Stimulated activated CD4-positive, alpha-beta T cell treated with anti-CD3 and anti-CD28 coated beads, Interleukin-4, amount 100 ng/mL, for 1 hour (primary cell): ENCODE measurements around the gene IGFBP5.

Experiments used
- DNase-seq: peaks from one replicate; pipeline ENCODE4 v3.0.0-alpha.2; 2020

IGFBP5 gene, protein sequence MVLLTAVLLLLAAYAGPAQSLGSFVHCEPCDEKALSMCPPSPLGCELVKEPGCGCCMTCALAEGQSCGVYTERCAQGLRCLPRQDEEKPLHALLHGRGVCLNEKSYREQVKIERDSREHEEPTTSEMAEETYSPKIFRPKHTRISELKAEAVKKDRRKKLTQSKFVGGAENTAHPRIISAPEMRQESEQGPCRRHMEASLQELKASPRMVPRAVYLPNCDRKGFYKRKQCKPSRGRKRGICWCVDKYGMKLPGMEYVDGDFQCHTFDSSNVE

DNA sequence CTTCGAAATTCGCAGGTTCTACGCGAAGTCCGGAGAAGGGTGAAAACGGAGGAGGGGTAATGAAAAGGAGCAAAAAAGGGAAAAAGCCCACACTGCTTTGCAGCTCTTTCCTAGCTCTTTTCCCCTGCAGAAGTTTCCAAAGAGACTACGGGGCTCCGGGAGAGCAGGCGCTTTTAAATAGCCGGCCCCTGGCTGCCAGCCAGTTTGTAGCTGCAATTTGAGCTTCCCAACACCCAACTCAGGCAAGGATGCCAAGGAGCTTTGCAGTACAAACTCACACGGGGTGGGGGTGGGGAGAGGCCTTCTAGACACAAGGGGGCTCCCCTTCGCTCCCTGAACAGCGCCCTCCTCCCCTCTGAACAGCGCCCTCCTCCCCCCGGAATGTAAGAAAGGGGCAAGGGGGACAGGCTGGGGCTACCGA, at the start of gene IGFBP5:
Gene IGFBP5, minus strand, starts transcription at position 149 of the 421 bp plus-strand sequence. CDS start 774 bp downstream, outside the sequence.
- no peak for DNase-seq

DNA sequence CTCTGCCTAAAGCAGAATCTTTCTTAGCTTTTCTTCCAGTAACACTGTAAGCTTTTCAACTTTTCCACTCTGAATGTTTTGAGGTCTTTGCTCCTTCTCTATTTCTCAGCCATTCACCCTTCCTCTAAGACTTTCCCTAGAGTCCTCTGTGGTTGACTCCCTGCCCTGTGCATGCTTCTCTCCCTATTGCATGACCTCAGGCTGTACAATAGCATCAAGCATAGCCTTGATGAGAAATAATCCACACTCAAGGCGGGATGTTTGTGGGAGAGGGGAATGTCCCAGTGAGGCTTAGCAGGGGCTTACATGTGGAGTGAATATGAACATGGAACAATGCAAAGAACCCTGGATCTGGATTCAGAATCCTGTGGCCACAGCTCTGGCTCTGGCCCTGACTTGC, 48.4 kb upstream of the IGFBP5 start:
- no peak for DNase-seq

DNA sequence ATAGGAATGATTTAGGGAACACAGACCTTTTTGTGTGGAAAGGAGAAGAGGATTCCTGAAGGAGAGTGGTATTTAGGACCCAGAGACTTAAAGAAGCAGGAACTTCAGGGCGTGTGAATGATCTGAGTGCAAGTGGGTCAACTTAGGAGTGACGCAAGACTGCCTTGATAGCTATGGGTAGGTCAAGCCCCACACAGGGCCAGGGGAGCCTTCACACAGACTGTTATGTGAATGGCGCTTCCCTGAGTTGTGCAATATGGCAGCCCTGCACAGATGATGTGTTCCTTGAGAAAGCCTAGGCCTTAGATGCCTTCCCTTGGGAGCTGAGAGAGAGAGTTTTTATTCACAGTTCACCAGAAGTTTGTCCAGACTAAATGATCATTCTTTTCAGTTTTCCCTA, 47.1 kb upstream of the IGFBP5 start:
- DNase-seq: no peak

DNA sequence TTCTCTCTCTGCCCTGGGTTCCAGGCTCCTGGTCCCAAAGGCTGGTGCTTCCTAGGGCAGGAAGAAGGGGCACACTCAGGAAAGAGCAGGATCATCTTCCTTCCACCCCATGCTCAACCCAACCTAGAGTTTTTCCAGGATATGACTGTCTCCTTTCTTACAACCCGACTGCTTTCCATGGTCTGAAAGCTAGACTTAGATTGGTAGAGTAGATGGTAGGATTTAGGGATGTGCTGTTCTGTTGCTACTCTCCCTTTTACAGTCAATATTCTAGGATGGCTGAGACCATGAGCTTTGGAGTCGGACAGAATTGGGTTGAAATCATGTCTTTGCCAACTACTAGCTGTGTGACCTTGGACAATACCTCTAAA, 45.9 kb upstream of the IGFBP5 start:
- DNase-seq: no peak

DNA sequence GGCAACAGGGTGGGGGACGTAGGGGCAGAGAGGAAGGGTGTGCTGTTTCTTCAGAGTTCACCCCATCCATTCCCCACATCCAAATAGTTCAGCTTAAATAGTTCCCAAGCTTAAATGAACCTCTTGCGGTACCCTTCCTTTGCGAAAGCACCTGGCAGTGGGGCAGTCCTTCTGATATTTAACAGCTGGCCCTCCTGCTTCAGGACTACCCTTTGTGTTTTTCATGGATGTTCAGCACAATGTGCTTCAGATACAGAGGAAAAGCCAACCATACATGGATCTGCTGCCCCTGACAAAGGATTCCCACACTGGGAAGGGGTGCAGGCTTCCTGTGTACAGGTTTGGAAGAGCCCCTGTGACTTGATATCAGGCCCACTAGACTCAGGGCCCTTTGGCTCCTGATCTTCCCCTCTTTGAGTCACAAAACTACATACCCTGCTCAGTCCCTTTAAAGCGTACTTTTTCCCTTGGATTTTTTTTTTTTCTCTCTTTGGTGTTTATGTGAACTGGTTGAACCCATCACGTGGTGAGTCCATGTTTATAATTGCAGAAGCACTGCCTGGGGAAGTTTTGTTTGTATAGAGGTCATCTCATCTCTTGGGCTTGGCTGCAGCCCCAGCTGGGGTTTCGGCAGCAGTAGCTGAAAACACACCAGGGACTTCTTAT, 45.3 kb upstream of the IGFBP5 start:
- no peak for DNase-seq

DNA sequence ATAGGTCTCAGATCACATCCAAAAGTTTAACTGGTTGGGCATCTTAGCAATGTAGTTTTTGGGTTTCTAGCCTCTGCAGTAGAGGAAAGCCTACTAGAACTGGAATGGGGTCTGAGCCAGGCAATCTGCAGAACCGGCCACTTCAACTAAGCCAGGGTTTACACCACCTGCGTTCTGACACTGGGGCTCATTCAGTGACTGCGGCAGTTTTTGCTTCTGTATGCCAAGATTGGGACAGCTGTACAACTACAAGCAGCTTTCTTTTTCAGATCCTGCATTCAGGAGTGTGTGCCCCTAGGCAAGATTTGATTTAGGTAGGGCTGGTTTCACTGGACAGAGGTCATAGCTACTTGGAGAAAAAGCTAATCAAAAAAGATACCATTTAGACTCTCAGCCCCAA, 43.7 kb upstream of the IGFBP5 start:
- no peak for DNase-seq

DNA sequence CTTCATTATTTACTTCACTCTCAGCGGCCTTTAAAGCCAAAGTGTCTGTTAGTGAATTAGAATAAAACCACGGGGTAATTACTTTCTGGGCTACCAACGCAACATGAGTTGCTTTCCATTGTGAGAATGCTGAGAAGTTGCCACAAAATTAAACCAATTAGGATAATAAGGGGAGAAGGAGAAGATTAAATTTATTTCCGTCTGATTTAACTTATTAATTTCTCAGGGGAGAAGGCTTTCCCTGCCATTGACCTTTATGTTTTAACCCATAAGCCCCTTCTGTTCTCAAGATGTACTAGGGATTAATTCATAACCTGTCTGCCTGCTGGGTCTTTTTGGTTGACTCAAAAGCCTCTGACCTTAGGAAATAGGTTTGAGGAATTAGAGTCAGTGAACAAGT, 42.3 kb upstream of the IGFBP5 start:
- DNase-seq: no peak

DNA sequence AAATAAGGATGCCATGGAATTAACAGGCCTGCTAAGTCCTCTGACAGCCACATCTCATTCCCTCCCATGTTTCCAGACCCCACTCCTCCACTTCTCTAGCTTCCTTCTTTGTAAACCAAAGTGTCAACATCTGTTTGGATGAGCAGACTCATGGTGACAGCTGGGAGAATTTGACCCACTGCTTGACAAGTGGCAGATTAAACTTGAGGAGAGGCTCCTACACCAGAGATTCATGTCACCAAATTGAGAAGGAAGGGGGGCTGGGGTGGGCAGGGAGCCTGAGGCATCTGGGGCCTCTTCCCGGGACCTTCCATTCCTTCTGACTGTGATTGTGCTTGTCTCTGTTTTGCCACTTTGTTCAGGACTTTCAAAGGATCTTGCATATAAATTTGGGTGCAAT, 41.0 kb upstream of the IGFBP5 start:
- DNase-seq: no peak

DNA sequence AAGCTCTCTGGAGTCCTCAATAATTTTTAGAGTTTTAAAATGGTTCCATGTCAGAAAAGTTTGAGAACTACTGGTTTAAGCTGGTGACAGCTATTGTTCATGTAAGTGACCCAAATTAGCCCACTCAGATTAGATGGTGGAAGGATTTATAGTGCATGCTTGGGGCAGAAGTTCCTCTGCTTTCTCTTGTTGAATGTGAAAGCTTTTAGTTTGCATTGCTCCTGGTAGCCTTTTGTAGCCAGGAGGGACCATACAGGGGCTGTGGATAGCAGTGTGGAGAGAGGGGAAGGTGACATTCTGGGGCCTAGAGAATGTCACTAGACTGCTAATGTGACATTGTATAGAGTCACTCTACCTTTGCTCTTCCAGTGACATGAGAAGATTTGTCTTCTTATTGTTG, 40.3 kb upstream of the IGFBP5 start:
- DNase-seq: no peak

DNA sequence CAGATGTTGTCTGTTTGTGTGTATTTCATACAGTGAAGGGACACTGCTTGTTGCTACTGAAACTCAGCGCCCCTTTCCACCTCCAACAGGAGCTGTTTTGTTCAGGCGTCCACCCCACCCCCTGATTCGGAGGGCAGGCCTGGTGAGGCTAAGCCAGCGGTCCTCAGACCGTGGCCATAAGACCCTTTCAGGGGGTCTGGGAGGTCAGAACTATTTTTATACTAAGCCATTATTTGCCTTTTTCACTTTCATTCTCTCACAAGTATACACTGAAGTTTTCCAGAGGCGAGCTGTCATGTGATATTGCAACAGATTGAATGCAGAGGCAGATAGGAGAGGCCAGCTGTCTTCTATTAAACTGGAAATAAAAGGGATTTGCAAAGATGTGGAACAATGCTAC, 39.7 kb upstream of the IGFBP5 start:
- no peak for DNase-seq

DNA sequence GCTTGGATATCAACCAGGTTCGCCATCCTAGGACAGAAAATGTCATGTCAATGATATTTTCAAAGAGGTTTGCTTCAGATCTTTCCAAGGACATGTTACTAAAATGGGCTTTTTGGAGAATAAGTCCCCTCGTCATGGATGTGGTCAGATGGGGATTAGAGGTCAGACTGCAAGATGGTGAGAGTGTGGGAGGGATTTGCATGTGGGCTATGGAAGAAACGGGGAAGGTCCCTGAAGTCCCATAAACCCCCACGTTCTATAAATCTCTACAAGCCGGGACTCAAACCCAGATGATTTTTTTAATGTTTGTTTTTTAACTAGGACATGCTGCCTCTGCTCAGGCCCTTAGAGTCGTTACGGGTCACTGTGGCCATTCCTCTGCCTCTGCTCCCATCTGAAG, 37.7 kb upstream of the IGFBP5 start:
- no peak for DNase-seq

DNA sequence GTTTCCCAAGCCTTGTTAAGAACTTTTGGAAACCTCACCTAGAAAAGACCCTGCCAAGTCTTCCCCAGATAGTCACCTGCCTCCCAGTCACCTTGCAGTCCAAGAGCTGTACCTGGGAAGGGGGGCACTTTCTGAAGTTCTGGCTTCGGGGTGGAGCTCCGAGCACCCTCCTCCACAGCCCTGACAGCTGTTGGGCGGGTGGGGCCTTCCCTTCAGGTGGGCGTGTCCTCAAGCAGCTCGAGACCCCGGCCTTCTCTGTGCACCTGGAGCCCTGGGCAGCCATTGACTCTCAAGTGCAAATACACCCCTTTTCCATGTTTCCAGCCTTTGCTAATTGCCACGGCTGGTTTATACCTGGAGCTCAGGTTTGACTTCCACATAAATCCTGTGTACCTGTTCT, 37.0 kb upstream of the IGFBP5 start:
- no peak for DNase-seq

DNA sequence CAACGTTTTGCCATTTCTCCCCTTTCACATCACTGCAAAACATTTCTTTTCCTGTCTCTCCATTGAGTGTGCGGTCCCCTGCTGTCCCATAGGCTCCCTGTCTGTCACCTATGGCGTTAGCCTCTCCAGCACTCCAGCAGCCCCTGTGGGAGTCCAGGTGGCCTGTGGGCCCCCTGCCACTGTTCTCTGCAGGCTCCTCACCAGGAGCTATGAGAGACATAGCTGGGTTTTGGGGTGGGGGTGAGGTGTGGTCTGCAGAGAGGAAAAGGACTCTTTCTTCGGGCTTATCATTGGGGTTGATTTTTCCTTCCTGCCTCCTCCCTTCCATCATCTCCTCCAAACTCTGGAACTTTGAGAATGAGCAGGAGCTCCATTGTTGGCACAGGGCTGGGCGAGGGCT, 36.1 kb upstream of the IGFBP5 start:
- DNase-seq: no peak

DNA sequence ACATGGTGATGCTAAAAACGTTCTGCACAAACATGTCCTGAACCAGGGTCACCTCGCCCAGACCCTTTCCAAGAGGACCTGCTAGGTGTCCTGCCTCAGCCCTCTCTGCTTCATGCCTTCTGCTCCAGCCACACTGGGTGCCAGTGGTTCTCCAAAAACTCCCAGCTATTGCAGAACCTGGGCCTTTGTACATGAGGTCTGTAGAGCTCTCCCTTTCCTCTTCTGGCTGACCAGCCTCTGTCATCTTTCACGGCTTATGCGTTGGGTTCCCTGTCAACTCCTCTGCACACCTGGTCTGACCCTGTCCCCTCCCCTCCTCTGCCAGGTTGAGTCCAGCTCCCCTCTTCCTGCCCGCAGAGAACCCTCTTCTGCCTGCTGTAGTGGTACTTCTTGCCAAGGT, 35.5 kb upstream of the IGFBP5 start:
- DNase-seq: no peak

DNA sequence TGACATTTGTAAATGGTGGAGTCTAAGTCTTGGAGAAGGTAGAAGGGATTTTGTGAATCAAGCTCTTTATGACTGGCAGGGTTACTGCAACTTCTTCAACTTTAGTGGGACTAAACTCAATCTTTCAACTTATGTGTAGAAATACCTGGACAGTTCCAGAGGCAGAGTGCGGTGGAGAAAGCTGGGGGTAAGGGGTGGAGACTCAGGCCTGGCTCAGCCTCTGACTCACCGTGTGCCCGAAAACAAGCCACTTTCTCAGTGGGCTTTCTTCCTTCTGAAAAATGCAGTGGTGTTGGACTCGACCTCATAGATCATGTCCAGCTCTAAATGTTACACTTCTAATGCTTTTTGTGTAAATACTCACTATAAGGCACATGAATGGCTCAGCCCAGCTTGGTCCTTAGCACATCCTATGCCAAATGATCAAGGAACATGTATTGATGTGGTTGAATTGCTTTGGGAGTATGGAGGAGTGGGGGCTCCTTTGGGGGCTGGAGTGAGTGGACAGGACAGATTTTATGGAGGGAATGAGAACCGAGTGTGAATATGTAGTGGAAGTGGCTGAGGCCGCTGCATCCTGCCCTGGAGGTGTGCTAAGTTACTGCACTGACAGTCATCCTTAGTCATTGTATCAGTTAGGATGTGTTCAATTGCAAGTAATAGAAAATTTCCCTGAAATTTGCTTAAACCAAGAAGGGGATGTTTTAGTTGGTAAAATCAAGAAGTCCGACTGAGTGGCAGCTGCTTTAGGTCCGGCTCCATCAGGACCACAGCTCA, 32.2 kb upstream of the IGFBP5 start:
- DNase-seq: no peak

DNA sequence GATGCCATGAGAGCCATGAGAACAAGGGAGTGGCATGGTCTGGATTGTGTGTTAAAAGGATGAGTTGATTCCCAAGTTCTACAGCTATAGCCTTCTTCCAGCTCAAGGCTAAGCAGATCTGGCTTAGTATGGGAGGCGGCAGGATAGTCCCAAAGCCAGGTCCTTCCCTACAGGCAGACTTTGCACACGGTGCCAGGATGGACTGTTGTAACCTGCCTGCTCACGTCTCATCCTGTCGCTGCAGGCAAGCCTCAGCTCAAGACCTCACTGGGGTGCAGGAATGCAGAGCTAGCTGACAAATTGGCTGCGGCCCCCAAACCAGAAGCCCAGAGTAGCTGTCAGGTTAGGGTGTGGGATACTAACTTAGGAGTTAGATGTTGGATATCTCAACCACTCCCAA, 28.8 kb upstream of the IGFBP5 start:
- no peak for DNase-seq

DNA sequence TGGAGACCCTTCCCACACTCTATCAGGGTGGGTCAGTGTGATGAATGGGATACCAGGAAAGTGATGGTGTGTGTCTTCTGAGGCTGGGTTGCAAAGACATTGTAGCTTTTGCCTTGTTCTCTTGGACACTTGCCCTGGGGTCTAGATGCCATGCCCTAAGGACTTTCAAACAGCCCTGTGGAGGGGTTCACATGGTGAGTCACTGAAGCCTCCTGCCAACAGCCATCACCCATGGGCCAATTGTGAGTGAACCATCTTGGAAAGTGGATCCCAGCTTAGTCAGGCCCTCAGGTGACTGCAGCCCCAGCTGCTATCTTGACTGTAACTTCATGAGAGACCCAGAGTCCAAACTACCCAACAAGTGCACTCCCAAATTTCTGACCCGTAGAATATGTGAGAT, 25.8 kb upstream of the IGFBP5 start:
- no peak for DNase-seq

DNA sequence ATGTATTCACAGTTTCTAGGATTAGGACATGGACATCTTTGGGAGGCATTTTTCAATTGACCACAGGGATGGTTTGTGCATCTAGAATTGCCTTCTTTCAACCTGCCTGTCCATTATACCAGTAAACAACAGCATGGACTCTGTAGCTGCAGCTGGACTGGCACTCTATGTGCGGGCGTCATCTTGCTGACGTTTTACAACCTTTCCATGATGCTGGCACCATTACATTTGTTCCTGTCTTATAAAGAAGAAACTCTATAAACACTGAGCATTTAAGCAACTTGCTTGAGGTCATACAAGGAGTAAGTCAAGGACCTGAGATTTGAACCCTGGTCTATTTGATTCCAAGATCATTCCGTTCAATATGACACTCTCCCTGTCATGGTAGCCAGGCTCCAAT, 25.4 kb upstream of the IGFBP5 start:
- no peak for DNase-seq

DNA sequence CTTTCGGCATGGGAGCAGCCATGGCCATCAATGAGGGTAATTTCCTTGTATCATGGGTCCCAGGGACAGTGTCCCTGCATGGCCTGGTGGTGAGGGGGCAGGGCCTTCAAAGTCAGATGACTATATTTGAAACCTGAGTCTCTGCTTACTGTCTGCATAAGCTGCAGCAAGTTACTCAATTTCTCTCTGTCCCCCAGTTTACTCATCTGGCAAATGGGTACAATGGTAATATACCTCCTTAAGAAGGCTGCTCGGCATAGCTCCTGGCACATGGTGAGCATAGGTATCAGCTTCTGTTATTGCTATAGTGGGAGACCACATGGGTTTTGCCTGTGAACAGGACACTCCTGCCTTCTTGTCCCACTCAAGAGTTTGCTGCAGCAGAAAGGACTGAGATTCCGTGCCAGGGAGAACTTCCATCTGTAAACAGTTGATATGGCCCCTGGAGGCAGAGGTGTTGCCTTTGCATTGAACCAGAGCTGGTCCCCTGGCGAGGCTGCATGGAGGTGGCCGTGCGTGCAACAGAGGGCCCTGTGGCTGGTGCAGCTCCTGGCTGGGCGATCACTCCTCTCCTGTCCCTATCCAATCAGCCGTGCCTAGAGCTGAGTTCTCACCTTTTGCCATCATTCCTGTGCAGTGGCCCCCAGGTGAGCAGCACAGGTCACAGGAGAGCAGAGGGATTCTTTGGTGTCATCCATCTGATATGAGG, 22.7 kb upstream of the IGFBP5 start:
- DNase-seq: no peak

DNA sequence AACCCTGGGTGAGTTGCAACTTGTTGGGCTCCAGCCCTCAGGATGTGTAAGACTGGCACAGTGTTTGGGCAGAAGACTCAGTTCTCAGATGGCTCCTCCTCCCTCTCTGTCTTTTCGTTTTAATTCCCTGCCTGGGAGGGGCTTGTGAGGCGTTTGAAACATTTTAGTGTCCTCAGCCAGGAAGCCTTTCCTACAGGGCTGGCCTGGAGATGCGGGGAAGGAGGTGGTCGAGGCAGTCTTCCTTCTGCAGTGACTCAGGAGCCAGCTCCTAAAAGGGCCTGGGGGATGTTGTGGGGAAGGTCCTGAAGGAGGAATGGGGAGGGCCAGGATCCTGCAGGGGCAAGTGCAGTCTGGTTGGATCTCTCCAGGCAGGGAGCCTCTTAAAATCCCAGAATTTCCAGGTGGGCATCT, 22.1 kb upstream of the IGFBP5 start:
- no peak for DNase-seq

DNA sequence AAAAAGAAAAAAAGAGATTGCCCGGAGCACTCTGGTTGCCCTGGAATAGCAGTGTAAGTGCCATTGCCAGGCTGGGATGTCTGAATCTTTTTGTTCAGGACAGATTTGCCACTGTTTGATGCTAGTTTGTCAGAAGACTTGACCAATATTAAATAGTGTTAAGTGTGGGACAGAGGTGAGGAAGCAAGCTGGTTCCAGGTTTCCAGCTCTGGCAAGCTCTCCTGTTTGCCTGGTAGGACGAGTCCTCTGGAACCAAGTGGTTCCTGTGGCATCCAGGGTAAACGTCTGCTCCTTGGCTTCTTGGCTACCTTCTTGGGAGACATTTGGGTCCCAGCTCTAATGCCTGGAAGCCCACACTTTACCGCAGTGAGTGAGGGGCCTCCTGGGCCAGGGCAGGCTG, 20.8 kb upstream of the IGFBP5 start:
- no peak for DNase-seq

DNA sequence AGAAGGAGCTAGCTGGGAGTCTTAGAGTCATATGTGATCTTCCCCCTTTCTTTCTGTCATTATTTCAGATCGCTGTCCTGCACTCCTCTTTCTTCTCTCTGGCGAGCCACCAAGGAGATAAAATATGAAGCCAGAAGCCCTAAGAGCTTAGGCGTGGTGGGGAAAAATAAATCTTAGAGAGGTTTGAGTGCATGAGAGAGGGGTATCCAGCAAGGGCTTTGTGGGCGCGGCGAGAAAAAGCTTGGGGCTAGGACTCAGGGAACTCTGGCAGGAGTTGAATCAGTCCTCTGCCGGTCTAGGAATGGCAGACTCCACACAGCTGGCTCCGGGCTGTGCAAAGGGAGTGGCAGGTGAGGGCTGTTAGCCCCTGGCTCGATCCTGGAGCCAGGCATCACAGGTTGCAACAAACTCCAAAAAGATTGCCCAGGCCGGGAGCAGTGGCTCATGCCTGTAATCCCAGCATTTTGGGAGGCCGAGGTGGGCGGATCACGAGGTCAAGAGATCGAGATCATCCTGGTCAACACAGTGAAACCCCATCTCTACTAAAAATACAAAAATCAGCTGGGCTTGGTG, 20.1 kb upstream of the IGFBP5 start:
- DNase-seq: no peak

DNA sequence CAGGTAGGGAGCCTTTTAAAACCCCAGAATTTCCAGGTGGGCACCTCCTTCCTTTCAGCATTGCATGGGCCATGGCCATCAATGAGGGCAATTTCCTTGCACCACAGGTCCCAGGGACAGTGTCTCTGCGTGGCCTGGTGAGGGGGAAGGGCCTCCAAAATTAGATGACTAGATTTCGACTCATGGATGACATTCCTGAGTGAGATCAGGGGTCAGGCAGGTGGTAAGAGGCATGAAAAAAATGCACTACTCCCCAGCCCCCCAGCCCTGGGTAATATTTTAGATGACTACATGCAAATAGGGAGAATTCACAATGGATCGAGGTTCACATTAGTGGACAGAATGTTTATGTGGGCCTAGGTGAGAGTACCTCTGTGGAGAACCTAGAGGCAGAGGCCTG, 19.0 kb upstream of the IGFBP5 start:
- DNase-seq: no peak
